Cerebellar cortex (tissue), 1 donor: ENCODE results near the gene SMAD9.
"Not testable (repeated sequence)": the region's sequence is repeated elsewhere in the genome, so short reads cannot be mapped to it uniquely, and the experiment has no call there.

ENCODE experiments used
- DNase-seq: peaks from one replicate; pipeline ENCODE4 v3.0.0-alpha.2; 2015; ENCODE audit warnings: low spot score

The SMAD9 gene

DNA sequence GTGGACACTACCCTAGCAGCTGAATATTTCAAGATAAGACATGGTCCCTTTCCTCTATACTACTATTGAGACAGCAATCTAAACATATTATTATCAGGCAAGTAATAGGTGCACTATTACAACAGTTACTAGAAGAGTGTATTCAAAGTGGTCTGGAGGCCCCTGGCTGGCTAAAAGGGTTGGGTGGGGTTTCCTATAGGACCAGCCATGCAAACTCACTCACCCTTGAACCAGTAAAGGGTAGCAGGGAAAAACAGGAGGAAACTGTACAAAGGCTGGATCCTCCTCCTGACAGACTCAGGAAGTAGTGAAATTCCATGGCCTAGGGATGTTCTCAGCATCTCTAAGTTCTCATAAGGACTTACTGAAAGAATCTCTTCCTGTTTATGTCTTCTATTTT, 7.7 kb downstream of the SMAD9 start:
- DNase-seq, result no peak

DNA sequence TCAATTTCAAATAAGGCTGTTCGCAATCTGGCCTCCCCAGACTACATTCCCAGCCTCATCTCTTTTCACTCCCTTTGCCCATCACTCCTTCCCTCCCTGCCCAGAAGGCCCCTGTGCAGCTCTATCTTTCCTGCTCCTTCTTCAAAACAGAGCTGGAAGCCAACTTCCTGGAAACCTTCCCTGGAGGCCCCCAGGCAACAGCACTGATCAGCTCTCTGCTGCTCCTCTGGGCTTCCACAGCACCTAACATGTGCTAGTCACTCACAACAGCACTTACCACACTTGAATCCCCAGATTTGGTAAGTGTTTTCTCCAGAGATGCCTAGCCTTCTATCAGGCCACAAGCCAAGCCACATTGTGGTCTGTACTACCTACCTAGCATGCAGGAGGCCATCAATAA, 9.5 kb downstream of the SMAD9 start:
- DNase-seq, result no peak

DNA sequence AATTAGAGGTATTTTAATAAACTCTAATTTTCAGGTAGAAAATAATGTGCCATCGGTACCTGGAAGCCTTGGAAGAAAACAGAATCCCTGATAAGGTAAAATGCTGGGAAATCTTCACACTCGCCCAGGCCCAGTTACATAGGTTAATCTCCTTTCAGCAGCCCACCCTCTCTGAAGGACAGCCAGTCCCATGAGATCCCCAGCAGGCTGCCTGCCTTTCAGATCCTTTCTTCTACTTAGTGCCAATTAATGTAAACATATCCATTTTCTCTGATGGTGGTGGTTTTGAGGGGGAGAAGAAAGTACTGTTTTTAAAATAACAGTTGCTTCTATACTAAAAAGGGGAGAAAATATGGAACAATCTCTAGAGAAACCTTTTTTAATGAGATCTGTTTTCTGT, 12.2 kb downstream of the SMAD9 start:
- no peak for DNase-seq

DNA sequence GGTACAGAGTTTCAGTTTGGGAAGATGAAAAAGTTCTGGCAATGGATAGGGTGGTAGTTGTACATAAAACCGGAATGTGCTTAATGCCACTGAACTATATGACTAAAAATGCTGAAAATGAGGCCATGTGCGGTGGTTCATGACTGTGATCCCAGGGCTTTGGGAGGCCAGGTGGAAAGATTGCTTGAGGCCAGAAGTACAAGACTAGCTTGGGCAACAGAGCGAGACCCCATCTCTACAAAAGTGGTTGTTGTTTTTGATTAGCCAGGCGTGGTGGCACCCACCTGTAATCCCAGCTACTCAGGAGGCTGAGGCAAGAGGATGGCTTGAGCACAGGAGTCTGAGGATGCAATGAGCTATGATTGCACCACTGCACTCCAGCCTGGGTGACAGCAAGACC, 12.8 kb downstream of the SMAD9 start:
- DNase-seq, result no peak

DNA sequence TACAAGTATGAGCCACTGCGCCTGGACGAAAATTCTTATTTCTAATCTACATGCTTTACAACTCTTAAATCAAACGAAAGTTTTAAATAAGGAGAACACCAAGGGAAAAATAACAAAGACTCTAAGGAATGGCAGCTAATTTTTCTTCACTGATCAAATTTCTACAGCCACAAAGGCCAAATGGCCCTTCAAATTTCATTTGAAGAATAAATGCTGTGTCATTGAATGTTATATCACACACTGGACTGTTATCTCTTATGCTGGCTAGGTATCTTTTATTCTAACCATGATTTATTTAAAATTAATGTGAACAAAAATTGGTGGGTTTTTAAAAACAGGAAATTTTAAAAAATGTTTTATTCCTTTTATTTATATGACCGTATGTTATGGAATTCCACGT, 14.1 kb downstream of the SMAD9 start:
- DNase-seq, result no peak

DNA sequence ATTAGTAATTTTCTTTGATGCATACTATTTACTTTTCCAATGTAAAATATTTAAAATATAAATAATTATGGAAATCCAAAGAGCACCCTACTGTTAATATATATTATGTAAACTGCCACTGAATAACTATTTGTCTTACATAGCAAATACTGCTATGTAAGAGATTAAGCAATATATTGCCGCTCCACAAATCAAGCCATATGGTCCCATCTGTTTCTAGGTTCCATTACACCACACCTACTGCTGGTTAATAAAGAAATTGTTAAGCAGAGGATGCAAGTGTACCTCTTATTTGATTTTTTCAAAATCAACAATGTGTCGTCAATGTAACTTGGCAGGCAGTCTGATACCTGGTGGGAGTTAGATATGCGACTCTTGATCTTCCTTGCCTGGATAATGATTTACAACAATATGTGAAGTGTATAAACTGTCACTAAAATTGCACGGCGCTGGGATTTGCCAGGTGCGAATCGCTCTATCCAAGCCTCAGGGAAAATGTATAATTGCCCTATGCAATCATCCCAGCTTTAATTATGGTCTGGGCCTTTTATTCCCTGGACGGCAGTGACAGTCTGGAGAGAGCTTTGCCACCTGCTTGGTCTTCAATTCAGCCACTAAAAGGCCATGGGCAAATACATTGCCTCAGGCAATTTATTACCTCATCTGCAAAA, 16.0 kb downstream of the SMAD9 start:
- no peak for DNase-seq

DNA sequence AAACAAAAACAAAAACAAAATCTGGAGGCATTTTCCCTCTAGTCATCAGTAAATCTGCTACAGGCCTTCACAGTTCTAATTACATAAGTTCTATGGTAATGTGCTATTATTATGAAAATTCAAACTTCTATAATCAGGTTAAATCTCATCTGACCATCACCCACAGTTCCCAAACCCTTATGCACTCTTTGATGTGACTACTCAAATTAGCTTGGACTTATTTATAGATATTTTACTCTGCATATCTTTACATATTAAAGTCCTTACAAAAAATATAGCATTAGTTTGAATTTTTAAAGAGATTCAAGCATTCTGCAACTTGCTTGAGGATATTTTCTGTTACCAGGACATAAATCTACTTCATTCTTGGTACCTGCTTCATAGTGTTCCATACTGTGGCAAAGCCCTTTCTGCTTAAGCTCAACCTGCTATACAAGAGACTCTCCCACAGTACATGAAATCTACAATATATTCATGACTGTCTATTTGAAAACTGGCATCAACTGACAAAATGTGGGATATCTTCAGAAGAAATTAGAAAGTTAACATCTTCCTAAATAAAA, 22.9 kb downstream of the SMAD9 start:
- DNase-seq, result no peak

DNA sequence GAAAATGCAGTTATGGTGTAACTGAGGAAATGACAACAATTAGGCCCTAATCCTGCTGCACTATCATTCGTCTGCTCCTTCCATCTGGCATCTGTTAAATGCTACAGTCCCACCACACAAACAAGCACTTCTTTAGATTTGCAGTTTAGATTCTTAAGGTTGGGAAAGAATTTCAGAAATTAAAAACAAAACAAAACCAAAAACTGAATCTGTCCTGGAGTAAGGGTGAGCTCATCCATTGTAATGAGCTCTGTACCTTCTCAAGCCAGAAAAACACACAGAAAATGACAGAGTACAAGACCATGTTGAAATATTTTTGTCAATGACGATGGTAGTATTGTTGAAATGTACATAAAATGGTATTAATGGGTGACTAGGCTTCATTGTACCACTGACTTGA, 28.3 kb downstream of the SMAD9 start:
- no peak for DNase-seq

DNA sequence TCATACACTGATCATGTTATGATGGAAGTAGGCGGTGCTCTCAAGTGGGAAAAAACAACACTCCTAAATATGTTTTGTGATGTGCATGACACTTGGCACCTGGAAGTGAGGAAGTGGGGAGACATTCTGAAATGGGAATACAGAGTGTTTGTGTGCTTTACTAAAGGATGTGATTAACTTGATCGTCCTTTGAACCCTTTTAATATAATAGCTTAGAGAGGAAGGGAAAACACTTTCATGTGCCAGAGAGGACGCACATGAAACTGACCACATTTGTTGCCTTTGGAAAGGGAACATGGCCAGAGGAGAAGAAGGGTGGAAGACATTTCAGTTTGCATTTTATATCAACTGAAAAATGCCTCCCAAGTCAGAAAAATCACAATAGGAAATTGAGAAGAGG, 31.4 kb downstream of the SMAD9 start:
- DNase-seq, result no peak

DNA sequence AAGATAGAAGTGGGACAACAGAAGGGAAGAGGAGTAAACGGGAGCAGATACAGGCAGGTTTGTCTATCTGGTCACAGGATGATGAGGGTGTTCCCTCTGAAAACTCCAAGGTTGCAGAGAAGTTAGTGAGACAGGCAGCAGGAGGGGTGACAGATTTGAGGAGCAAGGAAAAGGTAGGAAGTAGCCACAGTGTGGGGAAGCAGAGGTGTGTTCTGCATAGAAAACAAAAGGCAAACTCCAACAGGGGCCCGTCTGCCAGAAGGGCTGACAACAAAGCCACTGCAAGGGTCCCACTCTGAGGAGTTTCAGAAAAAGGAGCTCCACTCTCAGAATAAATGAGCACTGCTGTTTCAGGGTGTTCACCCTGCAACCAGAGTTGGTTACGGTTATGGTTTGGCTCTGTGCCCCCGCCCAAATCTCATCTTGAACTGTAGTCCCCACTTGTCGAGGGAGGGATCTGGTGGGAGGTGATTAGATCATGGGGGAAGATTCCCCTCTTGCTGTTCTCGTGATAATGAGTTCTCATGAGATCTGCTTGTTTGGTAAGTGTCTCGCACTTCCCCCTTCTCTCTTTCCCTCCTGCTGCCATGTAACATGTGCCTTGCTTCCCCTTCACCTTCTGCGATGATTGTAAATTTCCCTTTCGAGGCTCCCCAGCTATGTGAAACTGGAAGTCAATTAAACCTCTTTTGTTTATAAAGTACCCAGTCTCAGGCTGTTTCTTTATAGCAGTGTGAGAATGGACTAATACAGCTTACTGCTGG, 32.1 kb downstream of the SMAD9 start:
- no peak for DNase-seq

DNA sequence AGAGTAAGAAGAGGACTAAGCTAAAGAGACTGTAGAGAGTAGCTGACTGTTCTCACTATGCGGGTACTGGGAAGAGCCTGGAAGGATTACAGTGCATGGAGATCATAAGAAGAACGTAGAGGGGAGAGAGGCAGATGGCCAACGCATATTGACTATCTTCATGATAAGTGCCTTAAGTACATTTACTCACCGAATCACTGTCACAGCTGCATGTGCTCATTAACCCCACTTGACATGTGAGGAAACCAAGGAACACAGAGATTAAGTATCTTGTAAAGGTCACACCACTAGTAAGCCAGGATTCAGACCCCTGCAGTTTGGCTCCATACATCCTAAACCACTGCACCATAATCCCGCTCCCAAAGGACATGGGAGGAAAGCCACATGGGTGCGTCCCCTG, 34.1 kb downstream of the SMAD9 start:
- no peak for DNase-seq

DNA sequence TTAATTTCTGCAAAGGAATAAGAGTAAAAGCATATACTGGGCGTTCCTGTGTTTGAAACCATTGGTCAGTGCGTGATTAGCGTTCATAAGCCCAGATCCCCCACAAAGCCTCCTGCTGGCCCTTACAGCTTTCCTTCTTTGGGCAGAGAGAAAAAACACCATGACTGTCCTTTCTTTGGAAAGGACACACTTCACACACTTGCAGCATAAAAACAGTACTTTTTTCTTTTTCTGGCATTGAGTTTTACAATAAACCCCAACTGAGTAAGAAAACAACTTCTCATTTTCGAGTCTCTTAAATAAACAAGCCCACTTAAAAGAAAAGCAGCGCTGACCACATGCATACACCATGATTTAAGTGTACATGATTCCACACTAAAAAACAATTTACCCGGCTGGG, 35.8 kb downstream of the SMAD9 start:
- no peak for DNase-seq

DNA sequence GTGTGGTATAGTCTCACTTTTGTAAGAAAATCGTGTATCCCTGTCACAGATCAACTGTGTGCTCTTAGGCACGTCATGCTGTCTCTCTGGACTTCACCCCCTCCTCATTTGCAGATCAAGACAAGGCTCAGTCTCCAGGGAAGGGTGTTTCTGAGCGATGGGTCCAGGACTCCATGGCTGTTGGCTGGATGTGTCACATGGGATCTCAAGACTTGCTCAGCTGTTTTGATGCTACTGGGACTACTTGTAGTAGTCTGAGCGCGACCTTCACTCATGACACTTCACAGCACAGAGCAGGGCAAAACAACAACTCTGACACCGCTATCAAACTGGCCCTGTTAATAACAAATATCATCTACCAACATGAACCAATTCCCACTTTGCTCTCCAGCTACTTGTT, 36.2 kb downstream of the SMAD9 start:
- DNase-seq, result no peak

DNA sequence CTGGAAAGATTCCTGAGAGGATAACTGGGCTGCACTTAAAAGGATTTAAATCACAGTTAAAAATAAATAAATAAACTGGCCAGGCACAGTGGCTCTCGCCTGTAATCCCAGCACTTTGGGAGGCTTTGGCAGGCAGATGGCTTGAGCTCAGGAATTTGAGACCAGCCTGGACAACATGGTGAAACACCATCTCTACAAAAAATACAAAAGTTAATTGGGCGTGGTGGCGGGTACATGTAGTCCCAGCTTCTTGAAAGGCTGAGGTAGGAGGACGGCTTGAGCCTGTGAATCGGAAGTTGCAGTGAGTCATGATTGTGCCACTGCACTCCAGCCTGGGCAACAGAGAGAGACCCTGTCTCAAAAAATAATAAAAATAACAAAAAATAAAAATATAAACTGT, 36.6 kb downstream of the SMAD9 start:
- DNase-seq, result not testable (repeated sequence)

DNA sequence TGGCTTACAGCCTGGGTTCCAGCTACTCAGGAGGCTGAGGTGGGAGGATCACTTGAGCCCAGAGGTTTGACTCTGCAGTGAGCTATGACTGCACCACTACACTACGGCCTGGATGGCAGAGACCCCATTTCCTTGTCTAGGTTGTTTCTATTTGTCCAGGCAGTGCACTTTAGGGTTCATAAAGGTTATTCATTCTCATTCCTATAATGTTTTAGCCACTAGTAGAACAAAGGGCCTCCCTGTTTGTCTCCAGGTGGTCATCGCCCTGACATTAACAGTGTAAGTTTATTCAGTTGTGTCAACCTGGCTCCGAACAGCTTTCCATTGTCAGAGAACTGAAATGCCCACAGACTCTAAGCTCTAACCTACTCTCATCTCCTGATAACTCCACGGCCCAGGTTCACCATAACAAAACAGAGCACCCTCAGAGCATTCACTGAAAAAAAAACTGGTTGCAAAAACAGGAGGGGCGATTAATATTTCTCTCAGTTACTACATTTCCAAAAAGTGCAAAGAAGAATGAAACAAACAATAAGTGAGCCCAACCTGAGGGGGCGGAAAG, 37.1 kb downstream of the SMAD9 start:
- no peak for DNase-seq

DNA sequence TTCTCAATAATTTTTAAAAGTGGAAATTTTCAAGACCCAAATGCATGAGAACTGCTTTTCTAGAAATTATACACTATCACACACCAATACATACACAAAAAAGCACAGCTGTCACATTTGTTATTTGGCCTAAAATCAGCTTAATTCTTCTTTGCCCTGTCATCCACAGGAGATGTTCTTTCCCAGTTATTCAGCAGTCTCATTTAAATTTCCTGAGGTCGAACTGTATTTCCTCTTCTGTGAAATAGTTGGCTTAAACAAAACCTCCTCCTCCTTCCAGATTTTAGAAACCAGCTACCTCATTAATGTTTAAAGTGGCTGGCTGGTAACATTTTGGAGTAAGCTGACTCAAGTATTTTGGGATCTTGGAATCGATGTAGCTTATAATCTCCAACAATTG, 39.1 kb downstream of the SMAD9 start:
- DNase-seq, result no peak

DNA sequence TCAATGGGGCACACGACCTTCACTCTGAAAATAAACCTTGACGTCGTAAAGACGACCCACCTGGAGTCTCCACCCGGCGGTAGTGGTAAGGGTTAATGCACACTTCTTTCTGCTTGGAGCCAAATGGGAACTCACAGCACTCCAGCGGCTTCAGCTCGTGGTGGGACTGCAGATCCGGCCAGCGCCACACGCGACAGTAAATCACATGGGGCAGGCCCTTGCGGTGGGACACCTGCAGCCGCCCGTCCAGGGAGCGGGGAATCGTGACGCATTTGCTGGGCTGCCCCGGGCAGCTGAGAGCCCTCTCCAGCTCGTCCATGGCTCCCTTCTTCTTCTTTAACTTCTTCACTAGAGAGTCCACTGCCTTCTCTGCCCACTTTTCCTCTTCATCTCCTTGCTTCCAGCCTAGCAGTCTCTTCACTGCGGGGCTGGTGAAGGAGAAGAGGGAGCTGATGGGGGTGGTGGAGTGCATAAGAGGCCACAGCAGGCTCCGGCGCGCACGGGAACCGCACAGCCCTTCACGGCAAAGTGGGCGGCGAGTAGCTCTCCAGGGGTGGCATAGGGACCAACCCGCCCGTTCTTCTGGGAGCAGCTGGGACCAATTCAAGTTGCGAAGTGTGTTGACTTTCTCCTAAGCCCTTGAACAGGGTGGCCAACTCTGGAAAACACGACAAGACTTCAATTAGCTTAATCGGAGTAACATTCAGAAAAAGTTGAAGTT, 40.7 kb downstream of the SMAD9 start:
- no peak for DNase-seq

DNA sequence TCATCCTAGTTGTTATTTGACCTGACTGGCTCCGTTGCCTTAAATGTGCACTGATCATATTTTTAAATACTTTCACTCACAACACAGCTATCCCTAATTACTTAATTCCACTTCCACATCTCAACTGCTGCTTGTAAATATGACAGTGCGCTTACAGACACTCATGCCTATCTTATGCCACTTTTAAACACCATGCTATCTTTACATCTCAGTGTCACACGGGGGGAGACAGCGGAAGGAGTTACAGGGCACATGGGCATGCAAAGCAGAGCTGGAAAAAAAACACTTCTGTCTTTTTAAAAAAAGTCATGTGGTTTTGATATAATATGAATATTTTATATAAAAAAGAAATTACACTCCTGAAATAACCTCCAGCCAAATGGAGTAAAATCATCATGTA, 44.1 kb downstream of the SMAD9 start:
- DNase-seq, result no peak

DNA sequence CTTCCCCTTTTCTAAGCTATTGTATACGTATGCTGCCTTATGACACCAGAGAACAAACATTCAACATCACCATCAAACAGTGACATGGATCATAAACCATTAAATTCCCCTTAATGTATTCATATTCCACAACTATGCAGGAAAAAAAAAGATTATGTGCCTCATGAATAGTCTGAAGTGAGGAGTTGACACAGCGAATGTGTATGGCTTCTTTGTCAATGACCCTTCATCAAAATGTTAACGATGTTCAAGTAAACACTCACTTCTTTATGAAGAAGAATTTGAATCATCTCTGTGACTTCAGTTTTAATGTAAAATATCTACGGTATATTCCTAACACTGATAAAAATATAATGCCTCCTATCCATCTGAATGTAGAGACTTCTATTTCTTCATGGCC, 44.6 kb downstream of the SMAD9 start:
- no peak for DNase-seq

DNA sequence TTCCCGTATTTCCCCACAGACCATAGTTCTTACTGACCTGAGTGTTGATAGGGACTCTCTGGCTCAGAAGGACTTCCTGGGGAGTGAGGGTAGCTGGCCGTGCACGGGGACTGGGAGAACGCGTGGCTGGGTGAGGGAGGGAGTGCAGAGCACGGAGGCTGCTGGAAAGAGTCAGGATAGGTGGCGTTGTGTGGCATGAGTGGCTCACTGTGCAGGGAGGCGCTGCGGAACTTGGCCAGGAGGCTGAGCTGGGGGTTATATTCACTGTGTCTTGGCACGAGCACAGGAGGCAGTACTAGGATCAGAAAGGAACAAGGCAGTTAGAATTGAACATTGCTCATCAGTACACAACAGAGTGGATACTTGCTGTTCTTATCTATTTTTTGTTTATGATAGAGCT, 47.4 kb downstream of the SMAD9 start:
- no peak for DNase-seq

DNA sequence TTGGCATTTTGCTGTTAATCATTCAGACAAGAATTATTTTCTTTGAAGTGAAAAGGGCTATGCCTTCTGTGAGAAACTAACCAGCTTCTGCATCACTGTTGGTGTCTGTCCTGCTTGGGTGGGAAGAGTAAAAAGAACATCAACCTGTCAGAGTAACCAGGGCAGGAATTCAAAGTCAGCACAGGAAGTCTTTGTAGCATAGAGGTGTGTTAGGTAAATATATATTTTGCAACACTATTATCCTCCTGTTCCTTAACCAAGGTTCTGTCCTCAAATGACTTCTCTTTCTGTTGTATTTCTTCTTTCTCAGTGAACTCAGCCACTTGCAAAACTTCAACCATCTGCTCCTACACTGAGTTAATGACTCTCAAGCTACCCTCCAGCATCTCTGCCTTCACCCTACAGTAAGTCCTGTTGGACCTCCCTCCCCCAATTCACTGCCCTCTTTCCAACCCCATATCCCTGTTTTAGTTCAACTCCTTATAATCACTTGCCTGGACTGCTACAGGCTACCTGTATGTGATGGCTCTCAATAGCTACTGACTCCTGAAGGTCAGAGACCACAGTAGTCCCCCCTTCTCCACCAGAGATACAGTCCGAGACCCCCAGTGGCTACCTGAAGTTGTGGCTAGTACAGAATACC, 49.9 kb downstream of the SMAD9 start:
- no peak for DNase-seq

DNA sequence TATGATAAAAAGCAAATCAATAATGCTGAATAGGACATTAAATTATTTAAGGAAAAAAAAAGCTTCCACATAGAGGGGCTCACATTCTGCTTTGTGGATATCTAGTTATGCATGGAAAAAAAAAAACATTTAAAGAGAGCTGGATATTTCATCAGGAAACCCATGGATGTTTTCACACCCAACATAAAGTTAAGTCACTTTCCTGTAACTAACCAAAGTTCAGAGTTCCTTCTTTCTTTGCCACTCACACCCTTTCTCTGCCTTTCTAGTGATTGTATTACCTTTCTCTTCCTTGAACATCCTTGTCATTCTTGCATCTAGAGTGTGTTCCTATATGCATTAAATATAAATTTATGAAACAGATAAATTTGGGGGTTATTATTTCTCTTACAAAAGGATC, 53.8 kb downstream of the SMAD9 start:
- no peak for DNase-seq
